ENCODE measurements around the gene TMEM101. TPM values are rescaled to one million over a fixed set of nuclear protein-coding genes. Genes with fewer than 3 reads are reported as not detected.

The TMEM101 gene
- total and polyA plus RNA-seq, 10 of the 15 experiments (the other 5 are each of a cell fraction or from before 2014, with no cell fraction given), result 18.4 to 72.5 (median 35.9) TPM

GRCh38 chr17:44005527-44006271, 9.1 kb downstream of the TMEM101 start:
- peaks cover 10% of the 10 kb centered on the region in 2 experiments for H3K27me3 ChIP-seq (replicated peaks in 1 of 2; ENCODE audit: control insufficient read depth in 2 of 2, insufficient read depth in 2 of 2, low read length in 1 of 2)
- no peaks in the 10 kb centered on the region; the same call in 1 of the 2 replicates for H4K20me1 ChIP-seq (ENCODE audit: control insufficient read depth, insufficient read depth)
- TF ChIP-seq RELB (IDR thresholded peaks at IDR 0.05; ENCODE audit: low read depth) (no peak), SUPT20H (IDR thresholded peaks at IDR 0.05; ENCODE audit: borderline replicate concordance, control insufficient read depth, low read depth, low read length) (no peak), MYC (IDR thresholded peaks at IDR 0.05; ENCODE audit: insufficient read depth, insufficient read length, insufficient replicate concordance, low read length, severe bottlenecking) (no peak), E2F8 (IDR thresholded peaks at IDR 0.05; ENCODE audit: low read depth, partially characterized antibody) (no peak), CTCF (IDR thresholded peaks at IDR 0.05 in 2 of 3, conservative IDR thresholded peaks at IDR 0.05 in 1 of 3; ENCODE audit: control insufficient read depth in 2 of 3, extremely low read depth in 1 of 3, insufficient read depth in 1 of 3, low read depth in 3 of 3, low read length in 3 of 3) (peak in 2 of 3 experiments; percentile 7 to 11; a peak in 1 of 6 replicates), E2F4 (IDR thresholded peaks at IDR 0.05; ENCODE audit: low read depth, low read length) (no peak), TCF3 (IDR thresholded peaks at IDR 0.05; ENCODE audit: borderline replicate concordance, insufficient read depth, low read depth, low read length) (no peak)
- ATAC-seq (peak; percentile 4; the same call in 2 of the 3 replicates), DNase-seq (ENCODE audit: low read depth, low spot score) (no peak), FAIRE-seq (no peak)
- BruUV-seq (replicated peaks), result no TSS peak
- no peaks in the 10 kb centered on the region for H3K9me3 ChIP-seq (replicated peaks; ENCODE audit: control insufficient read depth, insufficient read depth, low read length)
- intact Hi-C loops (cut with micrococcal nuclease; ENCODE audit: unreplicated experiment), result no loop called here
- H2AFZ ChIP-seq (ENCODE audit: control insufficient read depth, low read depth, low read length), result peak overlapping the region; percentile 34; the same call in 1 of the 2 replicates
- in situ Hi-C loops (cut with MboI), result loop anchor here (25.0 kb wide), 1 partner anchor 793 kb away; the partner anchor contains the start of gene TMEM106A
- H3K27ac ChIP-seq (ENCODE audit: control insufficient read depth, insufficient read depth), result no peak overlapping the region
- WGBS (ENCODE audit: insufficient coverage, insufficient replicate concordance, low lambda C conversion rate, missing lambda C conversion rate), result 19% methylated on average over 55 of the region's 59 CpGs
- ChIA-PET POLR2A (interaction anchor here (1.0 kb wide), 1 partner anchor 13 kb away, joined by 3 read pairs; no protein-coding TSS in a partner anchor), CTCF (interaction anchor here (1.3 to 1.7 kb wide), 3 partner anchors 35 to 162 kb away, joined by 3 to 13 read pairs (median 4); no protein-coding TSS in a partner anchor), SMC1A (ENCODE audit: uncharacterized antibody, unreplicated experiment) (no interaction called here), RAD21 (ENCODE audit: unreplicated experiment) (interaction anchor here (0.7 to 1.0 kb wide), 2 partner anchors 105 to 172 kb away, joined by 3 read pairs; no protein-coding TSS in a partner anchor)
- no peak overlapping the region for H3K9ac ChIP-seq (ENCODE audit: control insufficient read depth, insufficient read depth, low read length)
- H3K36me3 ChIP-seq (ENCODE audit: control insufficient read depth in 2 of 2, insufficient read depth in 2 of 2, low read length in 1 of 2), result no peaks in the 10 kb centered on the region
- peak overlapping the region; percentile 91 for H3K4me3 ChIP-seq
- H3K79me2 ChIP-seq (ENCODE audit: control insufficient read depth, insufficient read depth, low read length), result no peaks in the 10 kb centered on the region
- H3K4me2 ChIP-seq (ENCODE audit: control insufficient read depth, insufficient read depth), result peak overlapping the region; percentile 98
- peaks cover 7% of the 10 kb centered on the region for H3K4me1 ChIP-seq (ENCODE audit: control insufficient read depth, insufficient read depth, low read length)
